ENCODE data around the gene HADHA. TPM values are rescaled to one million over a fixed set of nuclear protein-coding genes. Genes with fewer than 3 reads are reported as not detected.

HADHA gene
- total RNA-seq, 3 donors from 2014 or later (not counting 1 experiment from before 2014, with no cell fraction given): 66.6 to 76.1 (median 68.9) TPM

- TF ChIP-seq CTCF (IDR thresholded peaks at IDR 0.05): no peak
- Histone ChIP-seq H3K27ac (ENCODE audit: low read length) (no peak overlapping the region), H3K4me1 (ENCODE audit: control insufficient read depth, insufficient read depth, low read length) (no peaks in the 10 kb centered on the region), H3K36me3 (ENCODE audit: control insufficient read depth, insufficient read depth, low read length) (no peaks in the 10 kb centered on the region), H3K27me3 (ENCODE audit: control insufficient read depth, insufficient read depth, low read length) (no peaks in the 10 kb centered on the region), H3K4me3 (ENCODE audit: low read length) (no peak overlapping the region), H3K9me3 (ENCODE audit: control insufficient read depth, insufficient read depth, low read length) (no peaks in the 10 kb centered on the region)
- H3K9me3 Mint-ChIP-seq: no peaks in the 10 kb centered on the region
- H3K27me3 Mint-ChIP-seq (ENCODE audit: low read depth in 2 of 2): no peaks in the 10 kb centered on the region
- DNase-seq (no peak), ATAC-seq (no peak)
- no peaks in the 10 kb centered on the region for H3K36me3 Mint-ChIP-seq
- H3K27ac Mint-ChIP-seq: no peak overlapping the region
- WGBS (ENCODE audit: insufficient coverage): 96% methylated on average over 5 of the region's 5 CpGs
- no peak overlapping the region for H3K4me3 Mint-ChIP-seq
- no peaks in the 10 kb centered on the region for H3K4me1 Mint-ChIP-seq
- intact Hi-C loops (cut with micrococcal nuclease): no loop called here
Observed at GRCh38 chr2:26157580-26157979, 86.9 kb downstream of the HADHA start.

- DNase-seq (no peak), ATAC-seq (no peak)
- Mint-ChIP-seq H3K27me3 (ENCODE audit: low read depth in 2 of 2) (peaks cover 7 to 15% of the 10 kb centered on the region in 2 donors), H3K27ac (no peak overlapping the region), H3K4me1 (peaks cover 1 to 2% of the 10 kb centered on the region in 2 donors), H3K9me3 (no peaks in the 10 kb centered on the region), H3K4me3 (no peak overlapping the region), H3K36me3 (no peaks in the 10 kb centered on the region)
- TF ChIP-seq CTCF (IDR thresholded peaks at IDR 0.05): no peak
- 84% methylated on average over 12 of the region's 12 CpGs for WGBS (ENCODE audit: insufficient coverage)
- Histone ChIP-seq H3K27ac (ENCODE audit: low read length) (no peak overlapping the region), H3K9me3 (ENCODE audit: control insufficient read depth, insufficient read depth, low read length) (no peaks in the 10 kb centered on the region), H3K4me1 (ENCODE audit: control insufficient read depth, insufficient read depth, low read length) (no peaks in the 10 kb centered on the region), H3K4me3 (ENCODE audit: low read length) (no peak overlapping the region), H3K27me3 (ENCODE audit: control insufficient read depth, insufficient read depth, low read length) (no peaks in the 10 kb centered on the region), H3K36me3 (ENCODE audit: control insufficient read depth, insufficient read depth, low read length) (no peaks in the 10 kb centered on the region)
- intact Hi-C loops (cut with micrococcal nuclease): no loop called here
Observed at GRCh38 chr2:26150243-26150642, 94.2 kb downstream of the HADHA start.

GRCh38 chr2:26148501-26148900 is 95.9 kb downstream of the HADHA start:
- 41% methylated on average over 2 of the region's 2 CpGs for WGBS (ENCODE audit: insufficient coverage)

More at GRCh38 chr2:26148501-26148900, 95.9 kb downstream of the HADHA start:
- Histone ChIP-seq H3K36me3 (ENCODE audit: control insufficient read depth, insufficient read depth, low read length) (no peaks in the 10 kb centered on the region), H3K4me1 (ENCODE audit: control insufficient read depth, insufficient read depth, low read length) (no peaks in the 10 kb centered on the region), H3K9me3 (ENCODE audit: control insufficient read depth, insufficient read depth, low read length) (no peaks in the 10 kb centered on the region), H3K4me3 (ENCODE audit: low read length) (no peak overlapping the region), H3K27ac (ENCODE audit: low read length) (no peak overlapping the region), H3K27me3 (ENCODE audit: control insufficient read depth, insufficient read depth, low read length) (no peaks in the 10 kb centered on the region)
- Mint-ChIP-seq H3K9me3 (no peaks in the 10 kb centered on the region), H3K27ac (no peak overlapping the region), H3K36me3 (no peaks in the 10 kb centered on the region), H3K4me1 (peaks cover 5% of the 10 kb centered on the region in 2 donors), H3K4me3 (no peak overlapping the region), H3K27me3 (ENCODE audit: low read depth in 2 of 2) (peaks cover 7 to 15% of the 10 kb centered on the region in 2 donors)
- ATAC-seq (no peak), DNase-seq (no peak)
- TF ChIP-seq CTCF (IDR thresholded peaks at IDR 0.05): no peak
- intact Hi-C loops (cut with micrococcal nuclease): no loop called here
